GM19043 (cell line): ENCODE measurements around the gene ARSK.
"Not testable (repeated sequence)": the region's sequence is repeated elsewhere in the genome, so short reads cannot be mapped to it uniquely, and the experiment has no call there.

Source experiments
- ATAC-seq: cut with Tn5 transposase; IDR thresholded peaks from one replicate; pipeline ENCODE4 v1.9.1; 2021; ENCODE audit warnings: low read depth; ENCODE audit not compliant: unreplicated experiment

The ARSK gene

DNA sequence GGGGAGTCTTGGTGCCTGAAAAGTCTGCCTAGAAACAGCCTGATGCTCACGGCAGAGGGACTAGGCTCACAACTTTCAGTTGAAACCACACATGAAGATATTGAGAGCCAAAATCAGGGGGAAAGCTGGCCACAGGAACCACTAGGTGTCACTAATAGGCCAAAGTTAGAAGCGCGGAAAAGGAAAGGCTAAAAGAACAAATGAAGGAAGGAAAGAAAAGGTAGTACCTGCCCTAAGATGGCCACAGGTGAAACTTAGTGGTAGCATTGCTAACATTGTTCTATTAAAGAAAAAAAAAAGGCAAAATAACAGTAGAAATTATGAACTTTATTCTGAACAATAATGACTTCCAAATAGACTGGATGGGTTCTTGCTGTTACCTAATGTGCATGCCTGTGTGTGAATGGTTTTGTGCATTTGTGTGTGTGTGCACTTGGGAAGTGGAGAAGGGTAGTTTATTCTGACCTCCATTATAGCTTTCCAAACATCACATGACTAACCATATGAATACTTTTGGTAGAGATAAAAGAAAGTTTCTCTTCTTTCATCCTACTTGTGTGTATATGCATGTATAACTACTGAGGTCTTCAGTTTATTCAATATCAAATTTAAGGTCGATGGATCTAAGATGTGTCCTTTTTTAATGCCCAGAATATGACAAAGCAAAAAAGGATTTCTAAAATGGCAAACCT lies 89.6 kb downstream of the ARSK start:
- ATAC-seq, result peak; percentile 33

DNA sequence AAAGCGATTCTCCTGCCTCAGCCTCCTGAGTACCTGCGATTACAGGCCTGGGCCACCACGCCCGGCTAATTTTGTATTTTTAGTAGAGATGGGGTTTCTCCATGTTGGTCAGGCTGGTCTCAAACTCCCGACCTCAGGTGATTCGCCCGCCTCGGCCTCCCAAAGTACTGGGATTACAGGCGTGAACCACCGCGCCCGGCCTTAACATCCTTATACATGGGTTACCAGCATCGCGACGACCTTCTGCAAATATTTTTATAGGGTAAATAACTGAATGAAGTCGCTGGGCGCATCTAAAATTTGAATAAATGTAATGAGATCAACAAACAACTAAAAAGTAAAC lies 91.3 kb downstream of the ARSK start:
- not testable (repeated sequence) for ATAC-seq

GRCh38 chr5:95646569-95647431 lies 91.9 kb downstream of the ARSK start, which contains the start of gene RFESD:
Gene RFESD, plus strand, starts transcription at chr5:95646777. Its CDS starts 5,495 bp downstream, at chr5:95652272.
- peak; percentile 96 for ATAC-seq

GRCh38 chr5:95647886-95648860 lies 93.3 kb downstream of the ARSK start:
- no peak for ATAC-seq

DNA sequence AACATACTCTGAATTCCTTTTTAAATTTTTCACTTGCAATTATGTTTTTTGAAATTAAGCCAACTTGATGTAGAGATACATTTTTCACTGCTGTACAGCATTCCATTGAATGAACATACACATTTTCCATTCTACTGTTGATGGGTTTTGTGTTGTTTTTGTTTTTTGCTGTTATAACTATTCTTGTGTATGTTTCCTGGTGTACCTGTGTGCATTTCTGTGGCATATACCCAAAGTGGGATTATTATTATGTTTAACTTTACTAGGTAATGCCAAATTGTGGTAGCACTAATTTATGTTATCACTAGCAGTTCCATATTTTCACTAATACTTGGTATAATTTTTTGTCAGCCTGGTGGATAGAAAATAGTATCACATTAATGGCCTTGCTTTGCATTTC lies 94.4 kb downstream of the ARSK start:
- no peak for ATAC-seq

GRCh38 chr5:95649842-95650620 lies 95.1 kb downstream of the ARSK start:
- no peak for ATAC-seq

DNA sequence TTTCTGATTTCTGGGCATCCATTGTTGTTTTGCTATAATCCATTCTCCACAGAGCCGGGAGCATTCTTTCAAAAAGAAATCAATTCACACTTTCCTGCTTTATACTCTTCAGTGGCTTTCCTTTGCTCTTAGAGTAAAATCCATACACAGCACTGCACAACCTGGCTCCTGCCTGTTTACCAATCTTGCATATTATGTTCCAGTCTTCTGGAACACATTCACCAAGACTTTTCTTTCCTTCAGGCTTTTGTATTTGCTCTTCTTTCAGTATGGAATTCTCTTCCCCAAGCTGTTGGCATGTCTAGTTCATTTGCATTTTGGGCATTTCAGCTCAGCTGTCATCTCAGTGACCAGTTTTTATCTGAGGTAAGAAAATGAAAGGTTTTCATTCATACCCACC lies 97.9 kb downstream of the ARSK start:
- no peak for ATAC-seq

GRCh38 chr5:95654196-95654595 lies 99.3 kb downstream of the ARSK start:
- ATAC-seq, result no peak
